ENCODE data around the gene MAGEC1. TPM values are rescaled to one million over a fixed set of nuclear protein-coding genes. Genes with fewer than 3 reads are reported as not detected.

MAGEC1 gene
- total and polyA plus RNA-seq, 2 experiments from 2014 or later = not detected

- TF ChIP-seq, protein P1, sequence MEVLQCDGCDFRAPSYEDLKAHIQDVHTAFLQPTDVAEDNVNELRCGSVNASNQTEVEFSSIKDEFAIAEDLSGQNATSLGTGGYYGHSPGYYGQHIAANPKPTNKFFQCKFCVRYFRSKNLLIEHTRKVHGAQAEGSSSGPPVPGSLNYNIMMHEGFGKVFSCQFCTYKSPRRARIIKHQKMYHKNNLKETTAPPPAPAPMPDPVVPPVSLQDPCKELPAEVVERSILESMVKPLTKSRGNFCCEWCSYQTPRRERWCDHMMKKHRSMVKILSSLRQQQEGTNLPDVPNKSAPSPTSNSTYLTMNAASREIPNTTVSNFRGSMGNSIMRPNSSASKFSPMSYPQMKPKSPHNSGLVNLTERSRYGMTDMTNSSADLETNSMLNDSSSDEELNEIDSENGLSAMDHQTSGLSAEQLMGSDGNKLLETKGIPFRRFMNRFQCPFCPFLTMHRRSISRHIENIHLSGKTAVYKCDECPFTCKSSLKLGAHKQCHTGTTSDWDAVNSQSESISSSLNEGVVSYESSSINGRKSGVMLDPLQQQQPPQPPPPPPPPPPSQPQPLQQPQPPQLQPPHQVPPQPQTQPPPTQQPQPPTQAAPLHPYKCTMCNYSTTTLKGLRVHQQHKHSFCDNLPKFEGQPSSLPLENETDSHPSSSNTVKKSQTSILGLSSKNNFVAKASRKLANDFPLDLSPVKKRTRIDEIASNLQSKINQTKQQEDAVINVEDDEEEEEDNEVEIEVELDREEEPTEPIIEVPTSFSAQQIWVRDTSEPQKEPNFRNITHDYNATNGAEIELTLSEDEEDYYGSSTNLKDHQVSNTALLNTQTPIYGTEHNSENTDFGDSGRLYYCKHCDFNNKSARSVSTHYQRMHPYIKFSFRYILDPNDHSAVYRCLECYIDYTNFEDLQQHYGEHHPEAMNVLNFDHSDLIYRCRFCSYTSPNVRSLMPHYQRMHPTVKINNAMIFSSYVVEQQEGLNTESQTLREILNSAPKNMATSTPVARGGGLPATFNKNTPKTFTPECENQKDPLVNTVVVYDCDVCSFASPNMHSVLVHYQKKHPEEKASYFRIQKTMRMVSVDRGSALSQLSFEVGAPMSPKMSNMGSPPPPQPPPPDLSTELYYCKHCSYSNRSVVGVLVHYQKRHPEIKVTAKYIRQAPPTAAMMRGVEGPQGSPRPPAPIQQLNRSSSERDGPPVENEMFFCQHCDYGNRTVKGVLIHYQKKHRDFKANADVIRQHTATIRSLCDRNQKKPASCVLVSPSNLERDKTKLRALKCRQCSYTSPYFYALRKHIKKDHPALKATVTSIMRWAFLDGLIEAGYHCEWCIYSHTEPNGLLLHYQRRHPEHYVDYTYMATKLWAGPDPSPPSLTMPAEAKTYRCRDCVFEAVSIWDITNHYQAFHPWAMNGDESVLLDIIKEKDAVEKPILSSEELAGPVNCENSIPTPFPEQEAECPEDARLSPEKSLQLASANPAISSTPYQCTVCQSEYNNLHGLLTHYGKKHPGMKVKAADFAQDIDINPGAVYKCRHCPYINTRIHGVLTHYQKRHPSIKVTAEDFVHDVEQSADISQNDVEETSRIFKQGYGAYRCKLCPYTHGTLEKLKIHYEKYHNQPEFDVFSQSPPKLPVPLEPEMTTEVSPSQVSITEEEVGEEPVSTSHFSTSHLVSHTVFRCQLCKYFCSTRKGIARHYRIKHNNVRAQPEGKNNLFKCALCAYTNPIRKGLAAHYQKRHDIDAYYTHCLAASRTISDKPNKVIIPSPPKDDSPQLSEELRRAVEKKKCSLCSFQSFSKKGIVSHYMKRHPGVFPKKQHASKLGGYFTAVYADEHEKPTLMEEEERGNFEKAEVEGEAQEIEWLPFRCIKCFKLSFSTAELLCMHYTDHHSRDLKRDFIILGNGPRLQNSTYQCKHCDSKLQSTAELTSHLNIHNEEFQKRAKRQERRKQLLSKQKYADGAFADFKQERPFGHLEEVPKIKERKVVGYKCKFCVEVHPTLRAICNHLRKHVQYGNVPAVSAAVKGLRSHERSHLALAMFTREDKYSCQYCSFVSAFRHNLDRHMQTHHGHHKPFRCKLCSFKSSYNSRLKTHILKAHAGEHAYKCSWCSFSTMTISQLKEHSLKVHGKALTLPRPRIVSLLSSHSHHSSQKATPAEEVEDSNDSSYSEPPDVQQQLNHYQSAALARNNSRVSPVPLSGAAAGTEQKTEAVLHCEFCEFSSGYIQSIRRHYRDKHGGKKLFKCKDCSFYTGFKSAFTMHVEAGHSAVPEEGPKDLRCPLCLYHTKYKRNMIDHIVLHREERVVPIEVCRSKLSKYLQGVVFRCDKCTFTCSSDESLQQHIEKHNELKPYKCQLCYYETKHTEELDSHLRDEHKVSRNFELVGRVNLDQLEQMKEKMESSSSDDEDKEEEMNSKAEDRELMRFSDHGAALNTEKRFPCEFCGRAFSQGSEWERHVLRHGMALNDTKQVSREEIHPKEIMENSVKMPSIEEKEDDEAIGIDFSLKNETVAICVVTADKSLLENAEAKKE (CRISPR knock-in tag; IDR thresholded peaks at IDR 0.05) = no peak
- no peak for TF ChIP-seq POLR2AphosphoS5 (IDR thresholded peaks at IDR 0.05; ENCODE audit: low read depth)
Measured at GRCh38 chrX:141894733-141895132, 9.0 kb upstream of the MAGEC1 start (continued).

- H3F3A ChIP-seq (replicated peaks; ENCODE audit: low read depth) = no peaks in the 10 kb centered on the region
- no peaks in the 10 kb centered on the region for H3K79me2 ChIP-seq (replicated peaks; ENCODE audit: insufficient read depth)
- TF ChIP-seq CREB1 (CRISPR knock-in tag; IDR thresholded peaks at IDR 0.05; ENCODE audit: low read depth) (no peak), ZNF114 (CRISPR knock-in tag; IDR thresholded peaks at IDR 0.05) (no peak), JUNB (IDR thresholded peaks at IDR 0.05; ENCODE audit: unreplicated experiment) (no peak), EZH2 (IDR thresholded peaks at IDR 0.05; ENCODE audit: low read depth, unreplicated experiment) (no peak), STAT1 (IDR thresholded peaks at IDR 0.05; ENCODE audit: unreplicated experiment) (no peak)
- TF ChIP-seq, protein P2, sequence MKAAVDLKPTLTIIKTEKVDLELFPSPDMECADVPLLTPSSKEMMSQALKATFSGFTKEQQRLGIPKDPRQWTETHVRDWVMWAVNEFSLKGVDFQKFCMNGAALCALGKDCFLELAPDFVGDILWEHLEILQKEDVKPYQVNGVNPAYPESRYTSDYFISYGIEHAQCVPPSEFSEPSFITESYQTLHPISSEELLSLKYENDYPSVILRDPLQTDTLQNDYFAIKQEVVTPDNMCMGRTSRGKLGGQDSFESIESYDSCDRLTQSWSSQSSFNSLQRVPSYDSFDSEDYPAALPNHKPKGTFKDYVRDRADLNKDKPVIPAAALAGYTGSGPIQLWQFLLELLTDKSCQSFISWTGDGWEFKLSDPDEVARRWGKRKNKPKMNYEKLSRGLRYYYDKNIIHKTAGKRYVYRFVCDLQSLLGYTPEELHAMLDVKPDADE (IDR thresholded peaks at IDR 0.05) = no peak
- Mint-ChIP-seq H3K36me3 (ENCODE audit: low read depth) (no peaks in the 10 kb centered on the region), H3K27ac (no peak overlapping the region), H3K4me1 (no peaks in the 10 kb centered on the region), H3K9me3 (peaks cover 2% of the 10 kb centered on the region; the same call in 2 of the 3 replicates), H3K4me3 (no peak overlapping the region), H3K27me3 (ENCODE audit: insufficient read depth, low read depth, poor library complexity) (peaks cover 2% of the 10 kb centered on the region)
- H3K4me3 ChIP-seq = no peak overlapping the region
- no peaks in the 10 kb centered on the region for H4K20me1 ChIP-seq (replicated peaks; ENCODE audit: insufficient read depth)
- no peaks in the 10 kb centered on the region for H3K4me1 ChIP-seq (ENCODE audit: insufficient read depth)
- DNase-seq (ENCODE audit: low spot score) = no peak
- H2AFZ ChIP-seq = no peak overlapping the region
- no peak overlapping the region for H3K27ac ChIP-seq (ENCODE audit: low read depth)
- no peaks in the 10 kb centered on the region for H3K9me2 ChIP-seq (ENCODE audit: insufficient read depth)
- no peak overlapping the region for H3K4me2 ChIP-seq
- no peaks in the 10 kb centered on the region for H3K27me3 ChIP-seq (ENCODE audit: insufficient read depth)
- H3K36me3 ChIP-seq (ENCODE audit: insufficient read depth) = no peaks in the 10 kb centered on the region
- no peak for ATAC-seq
Measured at GRCh38 chrX:141897690-141898089, 6.0 kb upstream of the MAGEC1 start.
